NCI-H226 (cell line): Measurements from ENCODE around the gene APOH.

Experiments
- DNase-seq: peaks from one replicate; pipeline ENCODE4 v3.0.0-alpha.2; 2015

The APOH gene

DNA sequence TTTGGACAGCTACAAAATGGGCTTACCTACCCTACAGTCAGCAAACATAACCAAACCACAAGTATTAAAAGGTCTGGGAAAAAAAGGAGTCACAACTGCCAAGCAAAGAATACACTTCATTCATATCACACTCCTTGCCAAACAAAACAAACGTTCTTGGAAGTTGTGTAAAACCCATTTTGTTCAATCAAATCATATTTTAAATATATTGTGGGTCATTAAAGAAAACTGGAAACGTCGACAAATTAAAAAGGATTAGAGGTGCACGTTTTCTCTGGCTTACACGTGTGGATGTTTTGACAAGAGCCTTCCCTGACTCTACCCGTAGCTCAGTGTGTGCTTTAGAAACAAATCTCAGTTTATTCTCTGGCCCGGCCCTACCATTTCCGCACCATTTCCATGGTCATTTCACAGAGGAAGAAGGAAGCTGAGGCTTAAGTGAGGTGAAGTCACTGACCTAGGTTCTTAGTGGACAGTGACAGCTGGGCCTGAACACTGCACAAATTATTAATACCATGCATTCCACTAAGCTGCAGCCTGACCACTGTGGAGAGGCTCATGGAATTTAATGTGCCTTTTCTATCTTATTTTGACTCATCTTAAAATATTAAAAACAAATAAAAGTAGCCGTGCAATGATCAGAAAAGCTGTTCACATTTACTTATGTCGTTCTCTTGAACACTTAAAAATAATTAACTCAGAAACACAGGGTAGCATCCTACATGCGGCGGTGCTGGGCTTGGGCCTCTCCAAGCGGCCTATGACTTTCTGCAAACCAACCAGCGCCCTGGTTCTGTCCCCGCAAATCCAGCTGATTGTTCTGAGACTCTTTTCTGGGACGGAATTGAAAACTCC lies 38.2 kb downstream of the APOH start:
- DNase-seq: no peak

GRCh38 chr17:66187718-66188117 lies 41.5 kb downstream of the APOH start:
- no peak for DNase-seq

GRCh38 chr17:66185862-66186261 lies 43.4 kb downstream of the APOH start:
- DNase-seq: no peak

GRCh38 chr17:66184392-66184791 lies 44.8 kb downstream of the APOH start:
- DNase-seq: no peak

DNA sequence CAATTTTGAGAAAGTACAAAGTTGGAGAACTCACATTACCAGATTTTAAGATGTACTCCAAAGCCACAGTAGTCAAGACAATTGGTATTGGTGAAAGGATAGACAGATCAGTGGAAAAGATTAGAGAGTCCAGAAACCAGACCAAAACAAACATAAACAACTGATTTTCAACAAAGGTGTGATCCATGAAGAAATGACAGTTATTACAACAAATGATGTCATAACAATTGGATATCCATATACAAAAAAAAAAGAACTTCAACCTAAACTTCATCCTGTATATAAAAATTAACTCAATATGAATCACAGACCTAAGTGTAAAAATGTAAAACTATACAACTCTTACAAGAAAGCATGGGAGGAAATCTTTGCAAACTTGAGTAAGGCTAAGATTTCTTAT lies 45.7 kb downstream of the APOH start:
- DNase-seq: no peak

DNA sequence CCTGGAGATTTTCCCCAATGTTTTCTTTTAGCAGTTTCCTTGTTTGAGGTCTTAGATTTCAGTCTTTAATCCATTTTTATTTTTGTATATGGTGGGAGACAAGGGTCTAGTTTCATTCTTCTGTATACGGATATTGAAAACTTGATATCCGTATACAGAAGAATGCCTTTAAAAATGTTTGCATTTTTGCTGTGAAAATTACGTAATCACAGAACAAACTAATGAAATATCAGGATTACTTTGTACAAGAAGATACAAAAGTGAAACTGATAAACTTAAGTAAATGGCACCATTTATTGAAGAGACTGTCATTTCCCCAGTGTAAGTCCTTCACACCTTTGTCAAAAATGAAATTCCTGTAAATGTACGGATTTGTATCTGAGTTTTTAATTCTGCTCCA lies 50.6 kb downstream of the APOH start:
- no peak for DNase-seq

GRCh38 chr17:66177048-66177447 lies 52.2 kb downstream of the APOH start:
- no peak for DNase-seq

- no peak for DNase-seq
These were observed 53.3 kb downstream of the APOH start for GRCh38 chr17:66175892-66176291.

DNA sequence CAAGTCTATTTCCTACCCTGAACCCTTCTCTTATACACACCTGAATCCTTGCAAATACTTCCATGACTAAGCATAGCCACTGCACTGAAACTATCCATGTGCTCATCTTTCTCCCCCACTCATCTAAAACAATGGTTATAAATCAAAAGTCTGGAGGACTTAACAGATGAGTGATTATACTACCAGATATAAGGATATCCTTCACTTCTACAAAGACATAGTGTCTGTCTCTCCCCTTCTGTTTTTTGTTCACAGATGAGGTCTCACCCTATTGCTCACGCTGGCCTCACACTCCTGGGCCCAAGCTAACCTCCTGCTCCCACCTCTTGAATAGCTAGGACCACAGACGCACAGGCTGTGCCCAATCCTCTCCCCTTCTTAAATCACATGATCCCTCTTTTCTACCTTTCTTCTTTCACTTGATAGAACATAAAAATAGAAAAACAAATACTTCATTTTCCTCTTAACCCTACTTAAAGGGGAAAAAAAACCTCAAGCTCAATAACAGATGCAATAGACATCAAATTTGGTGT lies 56.5 kb downstream of the APOH start:
- DNase-seq: no peak

GRCh38 chr17:66172144-66172543 lies 57.1 kb downstream of the APOH start:
- no peak for DNase-seq

GRCh38 chr17:66171692-66172091 lies 57.5 kb downstream of the APOH start:
- no peak for DNase-seq

- DNase-seq: no peak
These were observed 58.0 kb downstream of the APOH start for GRCh38 chr17:66171172-66171571.

DNA sequence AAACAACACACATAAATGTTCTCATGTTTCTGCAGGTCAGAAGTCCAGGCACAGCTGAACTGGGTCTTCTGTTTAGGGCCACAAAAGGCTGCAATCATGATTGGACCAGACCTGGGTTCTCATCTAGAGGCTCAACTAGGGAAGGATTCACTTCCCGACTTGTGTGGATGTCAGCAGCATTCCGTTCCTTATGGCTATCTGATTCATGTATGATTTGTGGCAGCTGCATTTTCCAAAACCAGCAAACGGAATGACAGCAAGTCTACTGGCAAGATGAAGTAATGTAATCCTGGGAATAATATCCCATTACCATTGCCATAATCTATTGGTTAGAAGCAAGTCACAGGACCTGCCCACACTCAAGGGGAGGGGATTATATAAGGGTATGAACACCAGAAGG lies 59.4 kb downstream of the APOH start:
- no peak for DNase-seq

- DNase-seq: no peak
These were observed 61.9 kb downstream of the APOH start for GRCh38 chr17:66167189-66167815.

DNA sequence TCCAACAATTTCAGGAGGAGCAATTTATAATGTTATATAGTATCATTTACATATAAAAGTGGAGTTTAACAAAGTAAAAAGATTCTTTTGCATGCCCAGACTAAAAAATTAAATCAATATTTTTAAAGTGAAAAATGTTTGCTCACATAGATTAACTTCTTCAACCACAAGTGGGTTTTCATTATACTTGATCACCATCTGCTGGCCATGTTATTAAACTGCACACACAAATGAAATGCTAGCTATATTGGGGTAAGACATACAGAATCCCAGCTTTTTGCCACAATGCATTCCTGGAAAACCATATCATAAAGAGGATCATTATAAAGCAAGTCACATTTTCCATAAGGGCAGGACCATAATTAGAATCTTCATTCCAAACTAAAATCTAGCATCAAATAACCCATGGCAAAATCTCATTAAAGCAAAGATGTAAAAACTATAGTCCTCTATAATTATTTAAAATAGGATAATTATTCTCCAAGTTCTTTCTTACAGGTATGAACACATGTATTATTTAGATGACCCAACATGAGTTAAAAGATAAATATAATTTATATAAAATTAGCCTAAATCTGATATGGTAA lies 63.6 kb downstream of the APOH start:
- DNase-seq: no peak
